HG03460 (cell line): ENCODE data around the gene AGXT.

Experiments
- ATAC-seq: cut with Tn5 transposase; IDR thresholded peaks from one replicate; pipeline ENCODE4 v1.9.1; 2021; ENCODE audit not compliant: unreplicated experiment

Gene AGXT

GRCh38 chr2:240884221-240884620 lies 15.6 kb downstream of the AGXT start:
- ATAC-seq = no peak

DNA sequence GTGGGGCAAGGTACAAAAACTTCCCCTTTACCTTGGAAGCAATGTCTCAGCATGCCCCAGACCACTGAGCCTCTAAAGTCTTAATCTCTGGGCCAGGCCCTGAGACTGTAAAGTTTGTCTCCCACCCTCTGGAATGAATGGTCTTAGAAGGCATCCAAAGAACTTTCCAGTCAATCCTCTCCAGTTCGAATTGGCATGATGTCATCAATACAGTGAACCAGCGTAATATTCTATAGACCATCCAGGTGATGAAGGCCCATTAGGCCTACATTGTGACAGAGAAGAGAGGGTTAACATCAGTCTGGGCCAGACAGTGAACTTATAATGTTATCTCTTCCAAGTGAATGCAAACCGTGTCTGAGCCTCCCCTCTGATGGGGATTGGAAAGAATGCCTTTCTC lies 16.1 kb downstream of the AGXT start:
- no peak for ATAC-seq

DNA sequence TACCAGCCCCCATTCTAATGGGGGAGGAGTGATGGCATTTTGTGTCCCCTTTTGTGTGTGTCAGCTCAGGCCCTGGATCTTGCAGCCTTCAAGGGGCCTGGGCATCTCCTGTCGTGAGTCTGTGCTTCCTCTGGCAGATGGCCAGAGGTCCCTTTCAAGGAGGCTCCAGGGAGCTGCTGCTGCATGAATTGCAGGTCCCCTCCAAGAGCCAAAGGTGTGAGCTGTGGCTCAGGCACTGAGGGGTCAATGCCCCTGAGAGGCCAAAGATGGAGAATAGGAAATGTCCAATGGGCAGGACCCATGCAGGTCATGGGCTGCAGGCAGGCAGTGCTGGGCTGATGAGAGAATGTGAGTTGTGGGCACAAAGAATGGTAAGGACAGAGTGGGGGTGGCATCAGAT lies 16.9 kb downstream of the AGXT start:
- no peak for ATAC-seq

DNA sequence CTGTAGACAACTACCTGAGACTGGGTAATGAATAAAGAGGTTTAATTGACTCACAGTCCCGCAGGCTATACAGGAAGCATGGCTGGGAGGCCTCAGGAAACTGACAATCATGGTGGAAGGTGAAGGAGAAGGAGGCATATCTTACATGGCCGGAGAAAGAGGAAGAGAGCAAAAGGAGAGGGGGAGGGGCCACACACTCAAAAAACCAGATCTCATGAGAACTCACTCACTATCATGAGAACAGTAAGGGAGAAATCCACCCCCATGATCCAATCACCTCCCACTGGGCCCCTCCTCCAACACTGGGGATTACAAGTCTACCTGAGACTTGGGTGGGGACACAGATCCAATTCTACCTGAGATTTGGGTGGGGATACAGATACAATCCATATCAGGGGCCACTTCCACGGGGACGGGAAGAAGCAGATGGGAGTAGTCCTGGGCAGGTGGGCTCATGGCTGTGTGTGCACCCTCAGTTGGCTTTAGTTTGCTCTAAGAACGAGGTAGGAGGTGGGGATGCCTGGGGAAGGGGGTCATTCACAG lies 17.5 kb downstream of the AGXT start:
- ATAC-seq = no peak

DNA sequence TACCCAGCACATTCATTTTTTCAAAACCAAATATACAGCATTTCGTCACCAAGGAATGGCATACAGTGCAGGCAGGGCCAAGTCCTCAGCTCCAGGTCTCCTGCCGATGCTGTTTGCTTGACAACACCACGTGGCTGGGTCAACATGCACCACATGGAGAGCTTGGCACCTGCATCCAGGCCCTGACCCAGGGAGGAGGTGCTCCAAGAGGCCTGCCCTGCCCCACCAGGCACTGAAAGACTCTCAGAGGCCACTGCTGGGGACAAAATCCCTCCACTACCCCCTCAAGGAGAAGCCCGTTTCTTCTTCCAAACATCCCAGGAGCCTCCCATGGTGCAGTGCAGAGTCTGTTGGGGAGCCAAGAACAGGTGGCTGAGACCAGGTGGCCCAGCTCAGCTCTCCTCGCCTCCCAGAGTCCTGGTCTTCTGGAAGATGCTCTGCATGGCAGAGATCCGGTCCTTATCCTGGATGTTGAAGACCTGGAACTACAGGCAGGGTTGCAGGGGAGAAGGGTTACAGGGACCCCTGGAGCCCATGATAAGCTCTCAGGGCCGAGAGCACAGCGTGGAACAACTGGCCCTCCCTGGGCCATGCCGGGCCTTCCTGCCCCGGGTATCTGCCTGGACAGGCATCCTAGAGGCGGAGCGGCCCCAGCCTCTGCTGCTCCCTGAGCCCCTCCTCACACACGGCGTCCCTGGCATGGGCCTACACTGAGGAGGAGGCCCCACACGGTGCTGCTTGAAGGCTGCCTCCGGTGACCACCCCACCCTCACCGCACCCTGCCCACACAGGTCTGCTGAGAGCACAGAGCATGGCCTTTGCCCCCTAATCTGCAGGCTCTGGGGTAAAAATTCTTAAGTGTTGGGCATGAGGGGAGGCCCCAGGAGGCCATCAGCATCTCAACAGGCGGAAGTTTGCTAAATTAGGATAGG lies 18.3 kb downstream of the AGXT start:
- no peak for ATAC-seq

DNA sequence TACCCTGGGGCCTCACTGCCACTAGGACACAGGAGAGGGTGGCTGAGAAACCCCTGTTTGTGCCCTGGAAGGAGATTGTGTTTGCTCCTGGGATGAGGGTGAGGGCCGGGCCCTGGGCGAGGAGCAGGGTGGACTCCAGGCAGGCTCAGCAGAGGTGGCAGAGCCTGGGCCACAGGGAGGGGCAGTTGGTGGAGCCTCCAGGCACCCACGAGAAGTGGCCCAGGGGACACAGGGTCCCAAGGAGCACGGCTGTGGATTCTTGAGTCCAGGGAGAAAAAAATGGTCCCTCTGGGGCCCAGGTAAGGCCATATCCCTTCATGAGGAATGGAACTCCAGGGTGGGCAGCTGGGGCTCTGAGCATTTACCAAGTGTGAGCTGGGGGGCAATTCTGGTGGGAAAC lies 19.0 kb downstream of the AGXT start:
- ATAC-seq = no peak

DNA sequence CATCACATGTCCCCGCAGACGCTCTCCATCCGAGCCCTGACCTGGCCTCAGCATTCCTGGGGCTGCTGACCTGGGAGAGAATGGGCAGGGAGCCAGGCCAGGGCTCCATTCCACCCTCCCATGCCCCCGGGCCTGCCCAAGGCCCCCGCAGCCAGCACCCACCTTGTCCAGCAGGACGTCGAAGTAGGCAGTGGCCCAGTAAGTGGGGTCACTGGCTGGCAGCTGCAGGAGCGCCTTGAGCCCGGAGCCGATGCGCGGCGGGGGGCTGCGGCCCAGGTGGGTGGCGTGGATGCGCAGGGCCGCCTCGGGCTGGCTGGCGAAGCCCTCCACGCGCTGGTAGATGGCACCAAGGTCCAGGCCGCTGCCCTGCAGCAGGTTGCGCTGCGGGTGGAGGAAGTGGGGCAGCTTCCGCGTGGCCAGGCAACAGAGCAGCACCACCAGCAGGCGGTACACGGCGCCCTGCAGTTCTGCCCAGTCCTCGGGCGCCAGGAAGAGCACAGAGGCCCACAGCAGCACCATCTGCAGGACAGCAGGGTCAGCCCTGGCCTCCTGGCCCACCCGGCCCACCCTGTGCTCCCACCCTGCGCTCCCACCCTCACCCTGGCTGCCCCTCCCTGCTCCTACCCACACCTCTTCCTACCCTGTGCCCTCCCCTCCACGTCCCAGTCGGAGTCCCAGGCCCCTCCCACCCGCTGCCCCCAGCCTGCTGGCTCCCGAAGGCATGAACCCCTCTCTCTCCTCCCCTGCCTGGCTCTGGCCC lies 19.7 kb downstream of the AGXT start:
- no peak for ATAC-seq

DNA sequence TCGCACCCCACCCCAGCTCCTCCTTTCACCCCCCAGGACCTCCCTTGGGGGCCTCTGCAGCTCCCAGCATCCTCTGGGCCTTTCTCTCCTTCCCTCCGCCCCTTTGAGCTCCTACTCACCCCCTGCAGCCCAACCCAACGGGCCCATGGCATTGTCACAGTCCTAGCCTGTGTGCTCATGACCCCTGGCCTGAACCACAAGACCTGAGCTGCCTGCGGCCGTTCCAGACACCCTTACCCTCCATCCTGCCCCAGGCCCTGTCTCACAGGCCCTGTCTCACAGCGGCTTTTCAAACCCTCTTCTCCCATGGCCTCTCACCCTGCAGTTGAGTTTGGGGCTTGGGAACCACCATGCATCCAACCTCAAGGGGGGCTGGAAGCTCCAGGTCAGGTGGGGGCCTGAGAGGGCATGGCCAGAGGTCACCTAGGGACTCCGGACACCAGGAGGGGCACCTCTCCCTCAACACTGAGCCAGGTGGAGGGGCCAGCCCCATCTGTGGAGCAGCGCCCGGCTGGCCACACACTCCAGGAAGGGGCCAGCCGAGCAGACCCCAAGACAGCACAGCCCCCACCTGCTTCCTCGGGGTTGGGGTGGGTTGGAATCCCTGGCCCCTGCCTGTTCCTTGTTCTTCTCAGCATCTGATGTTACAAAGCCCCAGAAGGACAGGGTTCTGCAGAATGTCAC lies 20.4 kb downstream of the AGXT start:
- no peak for ATAC-seq

DNA sequence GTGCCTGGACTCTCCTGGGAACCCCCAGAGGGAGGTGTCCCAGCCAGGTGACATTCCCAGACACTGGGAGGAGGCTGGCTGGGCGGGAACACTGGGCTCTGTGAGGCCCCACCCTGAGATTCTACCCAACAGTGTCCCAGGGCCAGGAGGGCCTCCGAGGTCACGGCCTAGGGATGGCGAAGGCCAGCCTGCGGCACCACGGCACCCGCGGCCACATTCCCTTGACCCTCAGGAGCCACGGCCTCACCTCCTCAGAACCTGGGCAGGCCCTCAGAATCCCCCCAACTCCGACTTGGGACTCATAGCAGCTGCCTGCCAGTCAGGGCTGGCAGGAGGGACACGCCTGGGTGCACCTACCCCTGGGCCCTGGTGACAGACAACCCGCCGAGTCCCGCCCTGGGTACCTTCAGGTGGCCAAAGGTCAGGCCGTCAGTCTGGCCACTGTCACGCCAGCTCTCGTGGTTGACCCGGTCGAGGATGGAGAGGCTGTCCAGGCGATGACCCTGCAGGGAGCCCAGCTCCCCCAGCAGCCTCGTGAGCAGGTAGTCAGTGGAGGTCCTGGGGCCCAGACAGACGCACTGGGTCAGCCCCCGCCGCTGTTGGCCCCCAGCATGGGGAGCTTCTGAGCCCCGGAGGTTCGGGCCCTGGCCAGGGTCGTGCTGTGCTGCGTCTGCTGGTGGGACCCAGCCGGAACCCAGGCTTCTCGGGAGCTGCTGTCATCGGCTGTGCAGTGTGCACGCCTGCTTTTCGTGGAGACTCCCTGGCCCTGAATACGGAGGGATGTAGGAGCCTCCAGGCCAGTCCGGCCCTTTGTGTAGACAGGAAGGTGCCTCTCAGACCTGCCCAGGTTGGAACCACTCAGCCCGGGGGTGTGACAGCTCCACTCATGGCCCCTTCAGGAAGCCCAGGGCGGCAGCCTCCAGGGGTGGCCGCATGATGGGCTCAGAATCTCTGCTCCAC lies 21.3 kb downstream of the AGXT start:
- no peak for ATAC-seq

- no peak for ATAC-seq
Measured at GRCh38 chr2:240890691-240891090, 22.1 kb downstream of the AGXT start.

- no peak for ATAC-seq
Measured at GRCh38 chr2:240891492-240892340, 23.1 kb downstream of the AGXT start.

DNA sequence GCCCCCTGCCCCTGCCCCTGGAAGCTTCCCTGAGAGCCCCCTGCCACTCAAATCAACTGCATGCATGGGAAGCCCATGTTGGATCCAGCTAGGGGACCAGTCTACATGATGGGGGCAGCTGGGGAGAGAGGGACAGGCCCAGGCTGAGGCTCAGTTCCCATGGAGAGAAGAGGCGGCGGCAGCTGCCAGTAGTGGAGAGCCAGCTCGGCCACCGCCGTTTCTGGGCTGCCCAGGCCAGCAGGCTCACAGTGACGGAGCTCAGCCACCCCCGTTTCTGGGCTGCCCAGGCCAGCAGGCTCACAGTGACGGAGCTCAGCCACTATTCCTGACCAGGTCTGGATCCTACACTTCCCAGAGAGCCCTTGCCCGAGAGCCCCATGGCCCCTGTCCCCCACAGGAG lies 23.7 kb downstream of the AGXT start:
- ATAC-seq = no peak

GRCh38 chr2:240892925-240893324 lies 24.3 kb downstream of the AGXT start:
- ATAC-seq = no peak

DNA sequence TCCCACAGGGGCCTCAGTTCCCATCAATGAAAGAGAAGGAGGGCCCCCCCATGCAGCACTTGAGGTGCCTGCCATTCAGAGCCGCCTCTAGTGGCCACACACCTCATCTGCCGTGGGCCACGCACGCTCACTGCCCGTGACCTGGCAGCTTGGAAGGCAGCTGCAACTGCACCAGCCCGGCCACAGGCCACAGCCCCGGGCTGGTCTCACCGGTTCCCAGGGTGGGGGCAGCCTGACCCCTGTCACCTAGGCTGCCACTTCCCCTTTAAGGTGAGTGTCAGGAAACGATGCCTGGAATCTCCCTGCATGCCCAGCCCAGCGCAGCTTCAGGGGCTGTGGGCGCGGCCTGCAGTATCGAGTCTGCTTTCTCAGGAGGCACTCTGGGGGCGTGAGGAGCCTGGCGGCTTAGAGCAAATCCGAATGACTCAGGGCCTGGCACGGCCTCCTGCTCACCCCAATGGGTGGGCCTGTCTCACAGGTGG lies 24.8 kb downstream of the AGXT start:
- no peak for ATAC-seq

- ATAC-seq = no peak
Measured at GRCh38 chr2:240894006-240894405, 25.4 kb downstream of the AGXT start.

- no peak for ATAC-seq
Measured at GRCh38 chr2:240894836-240895558, 26.4 kb downstream of the AGXT start.

- ATAC-seq = no peak
Measured at GRCh38 chr2:240895656-240896388, 27.2 kb downstream of the AGXT start, which contains the start of gene MAB21L4. TSS of gene MAB21L4 (minus strand) at chr2:240896156. CDS start at chr2:240895997, 159 bp downstream.

DNA sequence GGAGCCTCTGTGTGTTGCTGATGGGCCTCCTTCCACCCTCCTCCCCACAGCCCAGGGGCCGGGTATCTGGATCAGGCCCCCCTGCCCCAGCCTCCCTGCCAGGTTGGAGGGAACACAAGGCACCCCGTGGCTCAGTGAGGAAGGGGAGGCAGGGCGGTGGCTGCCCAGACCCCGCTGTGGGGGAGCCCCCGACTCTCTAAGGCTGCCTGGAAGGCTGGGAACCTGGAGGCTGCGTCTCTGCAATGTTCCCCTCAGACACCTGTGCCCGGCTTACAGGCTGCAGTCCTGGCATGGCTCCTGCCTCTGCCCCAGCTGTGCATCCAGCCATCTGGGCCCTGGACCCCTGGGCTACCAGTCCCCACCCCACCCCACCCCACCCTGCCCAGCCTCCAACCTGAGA lies 27.8 kb downstream of the AGXT start:
- ATAC-seq = no peak
